Tibial artery (tissue), 4 donors: Measurements from ENCODE around the gene NPTXR.

ENCODE experiments used
- DNase-seq, 2 donors: peaks; one replicate each; pipeline ENCODE4 v3.0.0-alpha.2; 2019
- H3K27ac ChIP-seq, 2 donors: fragments of 200-600 bp; sonication (generic) in 1 of 2; 1 replicate in 1 of 2; 2 replicates in 1 of 2; pipeline ENCODE4 v1.5.1; 2018 to 2019; ENCODE audit warnings: mild to moderate bottlenecking in 1 of 2
- H3K27me3 ChIP-seq, 2 donors: fragments of 200-600 bp; sonication (generic) in 1 of 2; one replicate each; pipeline versions ENCODE4 v1.5.1 to v1.6.0; 2016 to 2019
- H3K36me3 ChIP-seq, 3 donors: fragments of 200-600 bp; sonication (generic) in 2 of 3; one replicate each; pipeline ENCODE4 v1.5.1; 2016 to 2019; ENCODE audit warnings: mild to moderate bottlenecking in 2 of 3
- H3K4me1 ChIP-seq, 4 donors: fragments of 200-600 bp; sonication (generic) in 2 of 4; 1 replicate in 3 of 4; 2 replicates in 1 of 4; pipeline ENCODE4 v1.5.1; 2016 to 2019
- H3K4me3 ChIP-seq, 2 donors: fragments of 200-600 bp; sonication (generic) in 1 of 2; 1 replicate in 1 of 2; 2 replicates in 1 of 2; pipeline ENCODE4 v1.5.1; 2018 to 2019; ENCODE audit warnings: mild to moderate bottlenecking in 2 of 2
- H3K9me3 ChIP-seq, 3 donors: fragments of 200-600 bp; sonication (generic) in 1 of 3; one replicate each; pipeline ENCODE4 v1.5.1; 2016 to 2019
- intact Hi-C: fragments of 100-400 bp; cut with DNase I; formaldehyde crosslinking; loops from one replicate; pipeline ENCODE4 v1.15.0; 2023; ENCODE audit warnings: low total_unique reads
- TF ChIP-seq, protein P1 (sequence below), 2 experiments: fragments of 200-600 bp in 1 of 2; fragments of 450-650 bp in 1 of 2; IDR thresholded peaks; one replicate each; pipeline ENCODE4 v1.5.1; 2017 to 2019; ENCODE audit warnings: antibody characterized with exemption in 2 of 2, mild to moderate bottlenecking in 1 of 2, moderate library complexity in 1 of 2

NPTXR gene

DNA sequence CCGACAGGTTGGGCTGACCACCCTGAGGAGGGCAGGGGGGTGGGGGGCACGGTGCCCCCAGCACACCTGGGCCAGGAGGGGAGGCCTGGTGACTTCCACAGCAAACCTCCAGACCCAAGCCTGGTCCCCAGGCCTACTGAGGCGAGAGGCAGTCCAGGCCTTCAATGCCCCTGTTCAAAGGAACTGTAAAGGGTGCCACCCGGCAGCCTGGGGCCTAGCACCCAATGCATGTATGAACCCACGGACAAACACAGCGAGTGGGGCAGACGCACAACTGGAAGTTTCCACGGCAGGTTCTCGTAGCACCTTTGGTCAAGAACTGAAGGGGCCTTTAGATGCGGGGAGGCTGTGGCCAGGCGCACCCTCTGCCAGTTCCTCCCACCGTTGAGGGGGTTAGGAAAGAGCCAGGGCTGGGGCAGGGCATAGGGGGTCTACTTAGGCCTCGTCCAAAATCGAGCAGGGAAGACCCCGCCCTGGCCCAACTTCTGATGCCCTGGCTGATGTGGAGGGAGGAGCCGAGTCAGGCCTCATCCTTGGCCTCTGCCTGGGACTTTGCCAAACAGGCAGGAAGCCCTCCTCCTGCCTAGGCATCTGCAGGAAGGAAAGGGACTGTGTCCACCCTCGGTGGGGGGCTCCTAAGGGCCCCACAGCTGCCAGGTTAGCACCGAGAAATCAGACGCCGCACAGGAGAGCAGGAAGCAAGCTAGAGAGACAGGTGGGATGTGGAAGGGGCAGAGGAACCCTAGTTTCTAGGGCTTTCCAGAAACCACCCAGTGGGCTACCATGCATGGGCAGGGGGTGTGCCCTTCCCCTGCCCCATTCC lies 21.6 kb upstream of the NPTXR start:
- intact Hi-C loops = loop anchor here (5.0 kb wide), 2 partner anchors 137 to 257 kb away; no protein-coding TSS in a partner anchor
- DNase-seq = peak; percentile 17 to 60
- Histone ChIP-seq H3K27ac (peak overlapping the region; percentile 20 to 63), H3K27me3 (no peaks in the 10 kb centered on the region), H3K4me3 (peak overlapping the region in 1 of 2 donors; percentile 17), H3K4me1 (peaks cover 10 to 94% (median 68%) of the 10 kb centered on the region in 4 donors), H3K36me3 (peaks cover 32 to 48% (median 42%) of the 10 kb centered on the region in 3 donors), H3K9me3 (no peaks in the 10 kb centered on the region)
- TF ChIP-seq, protein P1, sequence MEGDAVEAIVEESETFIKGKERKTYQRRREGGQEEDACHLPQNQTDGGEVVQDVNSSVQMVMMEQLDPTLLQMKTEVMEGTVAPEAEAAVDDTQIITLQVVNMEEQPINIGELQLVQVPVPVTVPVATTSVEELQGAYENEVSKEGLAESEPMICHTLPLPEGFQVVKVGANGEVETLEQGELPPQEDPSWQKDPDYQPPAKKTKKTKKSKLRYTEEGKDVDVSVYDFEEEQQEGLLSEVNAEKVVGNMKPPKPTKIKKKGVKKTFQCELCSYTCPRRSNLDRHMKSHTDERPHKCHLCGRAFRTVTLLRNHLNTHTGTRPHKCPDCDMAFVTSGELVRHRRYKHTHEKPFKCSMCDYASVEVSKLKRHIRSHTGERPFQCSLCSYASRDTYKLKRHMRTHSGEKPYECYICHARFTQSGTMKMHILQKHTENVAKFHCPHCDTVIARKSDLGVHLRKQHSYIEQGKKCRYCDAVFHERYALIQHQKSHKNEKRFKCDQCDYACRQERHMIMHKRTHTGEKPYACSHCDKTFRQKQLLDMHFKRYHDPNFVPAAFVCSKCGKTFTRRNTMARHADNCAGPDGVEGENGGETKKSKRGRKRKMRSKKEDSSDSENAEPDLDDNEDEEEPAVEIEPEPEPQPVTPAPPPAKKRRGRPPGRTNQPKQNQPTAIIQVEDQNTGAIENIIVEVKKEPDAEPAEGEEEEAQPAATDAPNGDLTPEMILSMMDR (IDR thresholded peaks at IDR 0.05) = no peak

DNA sequence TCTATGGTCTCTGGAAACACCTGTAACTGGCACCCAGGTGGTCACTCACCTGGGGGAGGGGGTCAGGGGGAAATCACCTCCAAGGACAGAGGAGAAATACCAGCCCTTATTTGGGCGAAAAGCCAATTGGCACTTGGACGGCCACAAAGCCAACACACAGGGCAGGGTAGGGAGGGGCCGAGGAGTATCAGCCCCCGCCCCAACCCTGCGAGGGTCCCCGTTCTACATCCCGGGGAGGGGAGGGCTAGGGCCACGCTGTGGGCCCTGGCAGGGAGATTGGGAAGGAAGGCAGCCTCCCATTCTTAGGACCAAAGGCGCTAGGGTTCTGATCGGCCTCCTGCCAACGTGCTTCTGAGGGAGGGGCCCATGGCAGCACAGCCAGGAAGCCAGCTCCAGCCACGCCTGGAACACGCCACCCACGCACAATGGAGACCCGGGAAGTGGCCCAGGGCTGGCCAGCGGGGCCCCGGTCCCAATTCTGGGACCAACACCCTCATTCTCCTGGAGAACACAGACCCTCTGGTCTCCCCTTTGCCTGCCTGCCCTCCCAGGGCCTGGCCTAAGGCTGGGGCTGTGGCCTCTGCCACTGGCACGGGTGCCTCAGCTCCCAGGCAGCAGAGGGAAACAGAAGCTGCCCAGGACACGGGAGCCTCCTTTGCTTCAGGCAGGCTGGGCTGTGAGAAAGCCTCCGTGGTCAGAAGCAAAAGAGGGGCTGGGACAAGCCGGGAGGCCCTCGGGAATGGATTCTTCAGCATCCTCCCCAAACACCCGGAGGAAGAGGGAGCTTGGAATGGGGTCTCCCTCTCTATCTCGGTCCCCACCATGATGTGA lies 20.7 kb upstream of the NPTXR start:
- DNase-seq = peak; percentile 21 to 83
- no peaks in the 10 kb centered on the region for H3K27me3 ChIP-seq
- peak overlapping the region in 1 of 2 donors; percentile 17 for H3K4me3 ChIP-seq
- H3K4me1 ChIP-seq = peaks cover 10 to 86% (median 60%) of the 10 kb centered on the region in 4 donors
- intact Hi-C loops = loop anchor here (5.0 kb wide), 3 partner anchors 97 to 258 kb away; no protein-coding TSS in a partner anchor
- TF ChIP-seq, protein P1 (IDR thresholded peaks at IDR 0.05) = no peak
- peak overlapping the region; percentile 20 to 63 for H3K27ac ChIP-seq
- H3K9me3 ChIP-seq = no peaks in the 10 kb centered on the region
- H3K36me3 ChIP-seq = peaks cover 27 to 44% (median 37%) of the 10 kb centered on the region in 3 donors

DNA sequence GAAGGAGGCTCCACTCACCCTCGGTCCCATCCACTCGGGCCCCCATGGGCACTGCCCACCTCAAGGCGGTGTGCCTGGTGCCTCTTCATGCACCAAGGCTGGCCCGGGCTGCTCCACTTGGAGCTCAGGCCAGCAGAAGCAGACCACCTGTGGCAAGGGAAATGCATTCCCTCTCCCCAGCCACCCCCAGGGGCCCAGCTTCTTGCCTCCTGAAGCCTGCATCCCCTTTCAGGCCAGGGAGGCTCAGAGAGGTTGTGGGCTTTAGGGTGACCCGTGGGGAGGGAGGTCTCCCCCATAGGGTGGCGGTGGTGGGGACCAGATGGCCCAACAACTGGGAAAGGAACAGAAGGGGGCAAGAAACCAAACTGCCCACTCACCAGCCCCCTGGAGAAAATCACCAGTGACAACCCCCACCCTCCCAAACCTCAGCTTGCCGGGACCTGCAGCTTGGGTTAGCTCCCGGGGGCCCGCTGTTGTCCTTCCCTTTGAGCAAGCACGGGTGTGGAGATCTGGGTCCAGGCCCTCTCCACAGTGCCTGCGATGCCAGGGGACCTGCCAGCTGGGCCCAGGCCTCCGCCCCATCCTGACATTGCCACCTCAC lies 19.8 kb upstream of the NPTXR start:
- H3K36me3 ChIP-seq = peaks cover 22 to 37% (median 29%) of the 10 kb centered on the region in 3 donors
- H3K4me1 ChIP-seq = peaks cover 5 to 77% (median 51%) of the 10 kb centered on the region in 4 donors
- no peaks in the 10 kb centered on the region for H3K27me3 ChIP-seq
- H3K4me3 ChIP-seq = no peak overlapping the region
- peak; percentile 18 to 66 for DNase-seq
- intact Hi-C loops = loop anchor here (5.0 kb wide), 1 partner anchor 96 kb away; no protein-coding TSS in a partner anchor
- TF ChIP-seq, protein P1 (IDR thresholded peaks at IDR 0.05) = no peak
- H3K27ac ChIP-seq = peak overlapping the region; percentile 20 to 55
- no peaks in the 10 kb centered on the region for H3K9me3 ChIP-seq

DNA sequence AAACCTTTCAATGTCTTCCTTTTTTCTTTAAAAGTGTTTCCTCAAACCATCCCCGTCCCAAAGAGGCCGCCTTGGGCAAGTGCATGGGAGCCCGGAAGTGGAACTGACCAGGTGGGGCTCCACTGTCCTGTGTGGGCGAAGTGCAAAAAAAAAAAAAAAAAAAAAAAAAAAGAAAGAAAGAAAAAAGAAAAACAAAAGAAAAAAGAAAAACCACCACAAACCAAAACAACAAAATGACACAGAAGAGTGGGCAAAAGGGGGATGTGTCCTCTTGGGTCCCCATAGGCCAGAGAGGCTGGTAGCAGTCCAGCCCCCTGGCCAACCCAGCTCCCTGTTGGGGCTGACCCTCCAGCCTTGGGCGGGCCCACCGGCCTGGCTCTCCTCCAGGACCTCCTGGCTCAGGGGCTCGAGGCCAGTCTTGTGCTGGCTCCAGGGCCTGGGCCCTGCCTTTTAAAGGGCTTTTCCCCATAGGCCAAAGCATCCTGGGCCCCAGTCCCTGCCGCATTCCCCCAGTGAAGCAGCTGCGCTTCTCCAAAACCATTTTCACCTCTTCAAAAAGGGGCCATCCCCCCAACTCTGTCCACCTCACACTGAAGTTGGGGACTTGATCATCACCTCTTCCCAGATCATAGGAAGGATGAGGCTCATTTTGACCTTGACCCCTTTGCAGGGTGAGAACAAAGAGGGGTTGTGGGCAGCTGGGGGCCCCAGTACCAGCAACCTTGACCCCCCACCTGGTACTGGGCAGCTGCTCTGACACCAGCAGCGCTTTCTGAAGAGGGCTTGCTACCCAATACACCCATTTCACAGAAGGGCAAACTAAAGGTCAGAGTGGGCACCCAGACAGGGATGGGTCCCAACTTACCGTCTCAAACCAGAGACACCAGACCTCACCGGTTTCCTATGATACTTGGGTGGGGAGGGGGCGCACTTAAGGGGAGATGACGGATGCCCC lies 18.8 kb upstream of the NPTXR start:
- DNase-seq = peak; percentile 51 to 89
- Histone ChIP-seq H3K36me3 (peaks cover 16 to 28% (median 19%) of the 10 kb centered on the region in 3 donors), H3K9me3 (no peaks in the 10 kb centered on the region), H3K4me3 (no peak overlapping the region), H3K27ac (peak overlapping the region; percentile 20 to 55), H3K4me1 (peaks cover 0 to 67% (median 47%) of the 10 kb centered on the region in 4 donors), H3K27me3 (no peaks in the 10 kb centered on the region)
- intact Hi-C loops = loop anchor here (5.0 kb wide), 1 partner anchor 95 kb away; no protein-coding TSS in a partner anchor
- TF ChIP-seq, protein P1 (IDR thresholded peaks at IDR 0.05) = no peak
